GM18526 (cell line): ENCODE data around the gene RNF144B.

Source experiments
- POLR2A ChIP-seq: IDR thresholded peaks from 3 replicates; pipeline ENCODE4 v1.6.1; 2011; ENCODE audit not compliant: insufficient read length; ENCODE audit errors: extremely low read depth

The RNF144B gene

GRCh38 chr6:18488004-18488403 is 100.9 kb downstream of the RNF144B start:
- no peak for TF ChIP-seq POLR2A

- no peak for TF ChIP-seq POLR2A
Observed at GRCh38 chr6:18488526-18489270, 101.5 kb downstream of the RNF144B start.

- TF ChIP-seq POLR2A, result no peak
Observed at GRCh38 chr6:18489335-18489734, 102.2 kb downstream of the RNF144B start.

- TF ChIP-seq POLR2A, result no peak
Observed at GRCh38 chr6:18491308-18492045, 104.3 kb downstream of the RNF144B start.

GRCh38 chr6:18492972-18493371 is 105.8 kb downstream of the RNF144B start:
- no peak for TF ChIP-seq POLR2A

- TF ChIP-seq POLR2A, result no peak
Observed at GRCh38 chr6:18493382-18493891, 106.3 kb downstream of the RNF144B start.

- no peak for TF ChIP-seq POLR2A
Observed at GRCh38 chr6:18493925-18494324, 106.8 kb downstream of the RNF144B start.

- no peak for TF ChIP-seq POLR2A
Observed at GRCh38 chr6:18495236-18495635, 108.1 kb downstream of the RNF144B start.

GRCh38 chr6:18496462-18496861 is 109.3 kb downstream of the RNF144B start:
- no peak for TF ChIP-seq POLR2A

GRCh38 chr6:18497006-18497405 is 109.9 kb downstream of the RNF144B start:
- TF ChIP-seq POLR2A, result no peak

- no peak for TF ChIP-seq POLR2A
Observed at GRCh38 chr6:18498408-18498807, 111.3 kb downstream of the RNF144B start.

- TF ChIP-seq POLR2A, result no peak
Observed at GRCh38 chr6:18500921-18501662, 113.9 kb downstream of the RNF144B start.

GRCh38 chr6:18501663-18502013 is 114.5 kb downstream of the RNF144B start:
- TF ChIP-seq POLR2A, result no peak

- TF ChIP-seq POLR2A, result no peak
Observed at GRCh38 chr6:18503206-18503592, 116.0 kb downstream of the RNF144B start.

- no peak for TF ChIP-seq POLR2A
Observed at GRCh38 chr6:18503593-18504231, 116.6 kb downstream of the RNF144B start.
